Cortex of kidney (tissue), 1 donor: ENCODE measurements around the gene DCTD.

Experiments used
- DNase-seq: peaks from one replicate; lab custom pipeline; 2025; lab: John Stamatoyannopoulos, UW

Gene DCTD

DNA sequence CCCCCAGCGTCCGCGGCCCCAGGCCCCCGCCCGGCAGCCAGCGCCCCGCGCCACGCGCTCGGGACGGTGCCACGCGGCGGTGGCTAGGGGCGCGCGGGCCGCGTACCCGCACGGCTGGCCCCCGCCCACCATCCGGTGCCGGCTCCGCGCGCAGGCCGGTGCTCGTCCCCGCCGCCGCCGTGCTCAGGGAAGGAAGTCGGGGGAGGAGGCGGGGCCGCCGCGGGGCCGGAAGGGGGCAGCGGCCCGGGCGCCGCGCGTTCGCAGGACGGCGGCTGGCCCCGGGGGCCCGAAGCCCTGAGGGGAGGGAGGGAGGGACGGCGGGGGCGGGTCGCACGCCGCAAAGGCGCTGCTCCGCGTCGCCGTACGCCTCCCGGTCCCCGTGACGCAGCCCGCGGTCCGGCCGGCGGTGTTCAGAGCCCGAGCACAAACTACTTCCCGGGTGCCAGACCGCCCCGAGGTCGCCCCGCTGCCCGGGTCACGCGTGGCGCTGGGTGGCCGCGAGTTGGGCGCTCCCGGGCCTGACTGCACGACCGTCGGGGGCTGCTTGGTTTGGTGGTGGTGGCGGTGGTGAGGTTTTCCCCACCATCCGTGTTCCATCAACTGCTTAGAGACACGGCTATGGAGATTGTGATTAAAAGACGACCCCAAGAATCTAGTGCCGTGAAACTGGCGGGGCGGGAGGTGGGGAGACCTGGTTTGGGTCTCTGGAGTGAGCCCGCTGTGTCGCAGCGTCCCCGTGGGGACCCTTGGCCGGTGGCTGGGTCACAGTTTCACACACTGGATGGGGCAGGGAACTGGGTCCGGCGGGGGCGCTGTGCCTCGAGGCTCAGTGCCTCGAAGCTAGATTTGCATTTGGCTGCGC lies at the start of gene DCTD:
Gene DCTD (minus strand): TSS at position 205 of the 862 bp plus-strand sequence. CDS start 1,818 bp downstream, outside the sequence.
- DNase-seq: peak; percentile 16

- DNase-seq: no peak
Observed at GRCh38 chr4:182960746-182961145, 43.6 kb upstream of the DCTD start.

- DNase-seq: no peak
Observed at GRCh38 chr4:182960228-182960627, 43.0 kb upstream of the DCTD start.

- no peak for DNase-seq
Observed at GRCh38 chr4:182955411-182955810, 38.2 kb upstream of the DCTD start.

- no peak for DNase-seq
Observed at GRCh38 chr4:182944484-182945213, 27.5 kb upstream of the DCTD start.

DNA sequence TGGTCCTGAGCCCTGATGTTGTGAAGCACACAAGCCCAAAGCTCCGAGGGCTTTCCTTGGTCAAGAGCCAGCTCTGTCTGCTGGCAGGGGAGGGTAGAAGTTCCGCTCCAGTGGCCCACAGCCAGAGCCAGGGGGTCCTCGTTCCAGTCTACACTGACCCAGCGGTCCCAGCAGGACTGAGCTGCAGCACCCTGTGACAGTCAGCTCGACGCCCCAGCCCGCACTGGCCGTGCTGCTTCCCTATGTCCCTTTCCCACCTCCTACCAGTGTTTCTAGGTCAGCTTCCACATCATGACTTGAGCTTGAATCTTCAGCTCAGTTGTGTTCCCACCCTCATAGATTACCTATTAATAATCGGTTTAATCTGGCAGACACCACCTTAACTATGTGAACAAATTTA lies 22.5 kb upstream of the DCTD start:
- DNase-seq: no peak

GRCh38 chr4:182938205-182938645 lies 21.0 kb upstream of the DCTD start:
- no peak for DNase-seq

GRCh38 chr4:182937268-182938204 lies 20.4 kb upstream of the DCTD start:
- no peak for DNase-seq

DNA sequence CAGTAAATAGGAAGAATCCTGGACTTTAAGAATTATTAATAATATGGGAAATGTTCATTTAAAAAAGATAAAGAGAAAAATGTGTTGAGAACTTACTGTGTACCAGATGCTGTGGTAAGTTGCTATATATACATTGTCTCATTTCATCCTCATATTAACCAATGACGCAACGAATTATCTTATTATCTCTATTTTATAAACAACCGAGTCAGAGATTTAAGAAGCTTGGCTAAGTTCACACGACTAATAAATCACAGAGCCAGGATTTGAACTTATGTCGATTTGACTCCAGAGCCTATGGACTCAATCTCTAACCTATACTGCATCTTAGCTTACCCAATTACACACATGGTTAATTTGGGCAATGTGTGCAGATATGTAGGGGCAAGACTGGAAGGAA lies 15.5 kb upstream of the DCTD start:
- no peak for DNase-seq

GRCh38 chr4:182931691-182932345 lies 14.6 kb upstream of the DCTD start:
- no peak for DNase-seq

- no peak for DNase-seq
Observed at GRCh38 chr4:182930889-182931288, 13.7 kb upstream of the DCTD start.

- no peak for DNase-seq
Observed at GRCh38 chr4:182929296-182929695, 12.1 kb upstream of the DCTD start.

GRCh38 chr4:182928061-182928460 lies 10.9 kb upstream of the DCTD start:
- no peak for DNase-seq

DNA sequence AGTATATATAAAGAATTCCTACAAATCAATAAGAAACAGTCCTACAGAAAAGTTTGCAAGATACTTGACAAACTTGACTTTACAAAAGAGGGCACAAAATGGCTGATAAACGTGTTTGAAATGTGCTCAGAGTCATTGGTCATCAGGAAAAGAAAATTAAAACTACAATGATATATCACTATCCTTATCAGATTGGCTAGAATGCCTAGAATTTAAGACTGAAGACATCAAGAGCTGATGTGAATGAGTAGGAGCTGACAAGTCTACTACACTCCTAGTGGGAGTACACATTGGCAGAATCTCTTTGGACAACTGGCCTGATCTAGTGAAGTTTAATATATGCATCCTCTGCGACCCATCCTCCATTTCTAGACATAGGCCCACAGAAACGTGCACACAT lies 10.3 kb upstream of the DCTD start:
- no peak for DNase-seq

DNA sequence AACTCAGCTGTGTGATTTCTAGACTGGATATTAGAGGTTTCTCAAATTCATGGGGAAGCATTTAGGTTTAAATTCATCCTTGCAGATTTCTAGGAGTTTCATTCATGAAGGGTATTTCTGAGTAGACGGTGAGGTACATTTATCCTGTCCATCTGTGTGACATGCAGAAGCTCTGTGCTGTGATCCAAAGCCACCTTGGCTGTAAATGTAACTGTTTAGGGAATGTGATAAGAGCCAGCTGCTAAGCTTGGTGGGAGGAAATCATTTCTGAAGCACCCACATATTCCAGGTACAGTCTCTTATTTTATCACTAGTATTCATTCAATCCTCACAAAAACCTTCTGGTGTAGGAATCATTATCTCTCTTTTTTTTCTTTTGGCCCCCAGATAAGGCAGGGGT lies 8.7 kb upstream of the DCTD start:
- no peak for DNase-seq

GRCh38 chr4:182925298-182925757 lies 8.1 kb upstream of the DCTD start:
- DNase-seq: no peak

DNA sequence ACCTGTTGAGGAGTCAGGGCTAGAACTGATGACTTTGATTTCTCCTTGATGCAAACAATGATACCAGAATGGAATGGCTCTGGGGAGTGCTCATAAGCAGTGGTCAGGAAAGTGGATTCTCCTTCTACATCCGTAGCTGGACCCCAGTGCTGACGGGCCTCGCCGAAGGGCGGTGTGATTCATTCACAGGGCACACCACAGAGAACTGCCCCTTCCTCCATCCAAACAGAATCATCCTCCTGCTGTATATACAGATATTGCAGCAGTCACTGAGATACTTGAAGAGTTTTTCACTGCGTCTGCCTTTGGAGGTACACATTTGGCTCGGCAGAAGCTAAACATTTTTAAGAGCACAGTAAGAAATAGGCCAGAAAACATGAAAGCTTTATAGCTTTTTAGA lies 7.3 kb upstream of the DCTD start:
- DNase-seq: no peak

DNA sequence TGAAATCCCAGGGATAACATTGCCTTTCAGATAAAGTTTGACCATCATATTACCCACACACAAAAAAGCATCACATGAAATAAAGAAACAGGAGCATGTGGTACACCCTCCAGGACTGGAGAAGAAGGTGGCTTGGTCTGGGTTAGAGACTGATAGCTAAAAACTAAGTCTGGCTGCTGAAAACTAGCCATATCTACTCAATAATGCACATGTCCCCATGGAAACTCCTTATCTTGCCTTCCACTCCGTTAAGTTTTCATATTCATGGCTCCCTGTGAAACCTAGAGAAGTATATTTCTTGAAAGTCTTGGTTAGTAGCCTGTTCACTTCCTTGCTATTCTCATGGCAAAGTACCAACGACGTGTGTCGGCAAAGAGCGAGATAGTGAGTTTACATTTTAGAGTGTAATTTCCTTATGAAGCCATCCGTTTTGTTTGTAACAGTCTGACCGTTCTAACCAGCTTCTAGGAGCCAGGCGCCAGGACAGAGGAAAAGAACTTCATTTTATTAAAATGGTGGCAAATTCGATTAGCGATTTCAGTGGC lies 6.7 kb upstream of the DCTD start:
- DNase-seq: no peak

DNA sequence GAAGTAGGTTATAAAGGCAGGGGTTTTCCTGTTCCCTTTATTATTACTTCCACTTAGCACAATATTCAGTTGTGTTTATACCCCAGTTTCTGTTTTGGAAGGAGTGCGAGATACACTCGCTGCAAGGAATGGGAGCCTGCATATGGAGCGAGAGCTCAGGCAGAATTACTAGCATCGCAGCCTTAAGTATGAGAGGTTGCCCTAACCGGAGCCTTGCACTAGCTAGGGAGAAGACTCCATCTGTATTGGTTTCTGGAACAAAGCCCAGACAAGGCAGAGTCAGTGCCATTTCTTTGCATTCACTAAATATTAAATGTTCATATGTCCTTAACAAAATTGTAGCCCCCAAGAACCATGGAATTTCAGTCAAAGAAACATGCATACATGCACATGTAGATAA lies 6.2 kb upstream of the DCTD start:
- DNase-seq: no peak

- DNase-seq: no peak
Observed at GRCh38 chr4:182922501-182923284, 5.5 kb upstream of the DCTD start.
